NOMO-1 (cell line): Measurements from ENCODE around the gene ATP5PD.

Experiments
- DNase-seq, 2 experiments: peaks; one replicate each; lab custom pipeline; 2025; ENCODE audit not compliant: unreplicated experiment in 2 of 2; lab: John Stamatoyannopoulos, UW

Gene ATP5PD

DNA sequence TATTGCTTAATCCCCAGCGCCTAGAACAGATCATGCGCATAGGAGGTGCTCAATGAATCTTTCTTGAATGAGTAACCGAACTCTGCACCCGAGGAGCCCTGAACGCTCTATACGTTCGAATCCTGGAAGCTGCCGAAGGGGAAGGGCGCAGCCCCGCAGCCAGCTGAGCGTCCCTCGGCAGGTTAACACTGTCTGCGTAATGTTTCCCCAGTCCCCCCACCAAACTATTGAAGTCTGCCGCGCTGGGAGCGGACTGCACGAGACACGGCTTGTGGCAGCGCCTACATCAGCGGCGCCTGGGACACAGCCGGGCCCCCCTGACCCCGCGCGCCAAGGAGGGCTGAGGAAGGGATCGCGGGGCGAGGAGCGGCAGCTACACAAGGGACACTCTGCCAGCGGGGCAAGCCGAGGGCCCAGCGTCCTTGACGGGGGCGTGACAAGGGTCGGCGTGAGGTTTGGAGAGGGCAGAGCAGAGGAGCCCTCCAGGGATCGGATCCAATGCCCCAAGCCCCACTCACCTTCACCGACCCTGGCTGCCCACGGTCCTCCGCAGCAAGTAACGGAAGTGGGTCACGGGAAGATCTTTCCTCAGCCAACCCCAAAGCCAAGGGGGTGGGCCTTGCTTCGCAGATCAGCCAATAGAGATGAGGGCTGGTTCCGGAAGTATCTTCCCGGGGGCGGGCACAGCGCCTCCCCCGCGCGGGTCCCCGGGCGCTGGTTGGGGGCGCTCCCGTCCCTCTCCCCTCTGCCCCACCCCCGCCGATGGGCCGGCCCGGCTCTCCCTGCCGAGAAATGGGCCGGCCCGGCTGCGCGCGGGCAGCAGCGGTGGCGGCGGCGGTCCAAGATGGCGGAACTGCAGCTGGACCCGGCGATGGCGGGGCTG, at the start of gene ATP5PD, which contains the start of gene KCTD2:
Gene ATP5PD (minus strand): TSS at position 563 of the 883 bp plus-strand sequence. CDS start 4,319 bp downstream, outside the sequence.
Gene KCTD2 (plus strand): TSS at position 819 of the 883 bp plus-strand sequence. CDS start 26 bp downstream, at position 845.
- DNase-seq = peak; percentile 94 to 95

DNA sequence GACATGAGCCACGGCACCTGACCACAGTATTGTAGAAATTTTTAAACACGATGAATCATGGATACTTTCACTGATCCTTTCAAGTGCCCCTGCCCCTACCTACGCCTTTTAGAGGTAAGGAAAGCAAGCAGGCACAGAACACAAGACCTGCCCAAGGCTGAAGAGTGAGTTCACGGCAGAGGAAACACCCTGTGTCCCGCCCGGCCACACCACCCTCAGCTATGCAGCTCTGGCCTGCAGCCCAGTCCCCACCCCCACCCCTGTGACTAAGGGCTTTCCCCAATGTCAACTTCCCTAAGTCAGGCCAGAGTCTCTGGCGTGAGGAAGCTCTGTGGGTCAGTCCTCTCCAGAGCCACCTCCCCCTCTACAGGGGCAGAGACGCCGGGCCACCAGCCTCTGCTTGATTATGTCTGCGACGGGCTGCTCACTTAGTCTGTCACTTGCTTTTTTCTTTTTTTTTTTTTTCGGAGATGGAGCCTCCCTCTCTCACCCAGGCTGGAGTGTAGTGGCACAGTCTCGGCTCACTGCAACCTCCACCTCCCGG, 49.4 kb upstream of the ATP5PD start:
- peak; percentile 83 to 88 for DNase-seq

DNA sequence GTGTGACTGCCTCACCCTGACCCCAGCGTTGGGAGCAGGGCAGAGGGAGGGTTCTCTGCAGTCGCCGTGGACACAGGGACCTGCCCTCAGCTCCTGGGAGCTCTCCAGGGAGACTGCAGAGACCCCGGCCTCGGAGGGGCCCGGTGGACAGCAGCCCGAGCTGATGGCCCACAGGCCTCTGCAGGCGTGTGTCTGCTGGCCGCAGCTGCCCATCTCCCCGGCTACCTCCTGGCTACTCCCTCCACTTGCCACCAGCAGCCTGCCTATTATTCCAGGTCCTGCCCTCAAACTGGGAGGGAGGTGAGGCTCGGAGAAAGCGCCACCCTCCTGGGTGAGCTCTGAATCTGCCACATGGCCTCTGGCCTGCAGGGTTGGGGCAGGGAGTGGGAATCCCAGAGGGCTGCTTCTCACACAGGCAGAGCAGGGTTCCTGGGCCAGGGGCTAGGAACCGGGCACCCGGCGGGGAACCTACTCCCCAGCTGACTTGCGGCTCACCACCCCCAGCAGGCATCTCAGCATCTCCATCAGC, 48.2 kb upstream of the ATP5PD start:
- DNase-seq = no peak

DNA sequence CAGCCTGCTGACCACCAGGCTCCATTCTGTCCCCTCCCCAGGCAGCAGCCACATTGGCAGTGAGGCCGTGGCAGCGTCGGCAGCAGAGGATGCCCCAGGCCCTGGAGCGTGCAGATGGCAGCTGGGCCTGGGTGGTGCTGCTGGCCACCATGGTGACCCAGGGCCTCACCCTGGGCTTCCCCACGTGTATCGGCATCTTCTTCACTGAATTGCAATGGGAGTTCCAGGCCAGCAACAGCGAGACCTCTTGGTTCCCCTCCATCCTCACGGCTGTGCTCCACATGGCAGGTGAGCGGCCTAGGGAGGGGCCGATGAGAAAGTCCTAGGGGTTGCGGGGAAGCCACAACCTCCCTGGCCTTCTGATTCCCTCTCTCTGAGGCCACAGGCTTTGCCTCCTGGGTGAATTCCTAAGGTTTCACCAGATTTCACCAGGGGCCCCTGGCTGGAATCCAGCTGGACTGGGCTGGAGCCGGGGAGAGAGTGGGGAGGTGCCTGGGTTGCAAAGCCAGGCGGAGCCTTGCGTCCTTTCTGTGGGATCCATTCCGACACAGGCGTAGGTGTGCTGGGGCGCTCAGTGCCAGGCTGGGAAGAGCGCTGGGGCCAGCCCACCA, 46.9 kb upstream of the ATP5PD start:
- no peak for DNase-seq

DNA sequence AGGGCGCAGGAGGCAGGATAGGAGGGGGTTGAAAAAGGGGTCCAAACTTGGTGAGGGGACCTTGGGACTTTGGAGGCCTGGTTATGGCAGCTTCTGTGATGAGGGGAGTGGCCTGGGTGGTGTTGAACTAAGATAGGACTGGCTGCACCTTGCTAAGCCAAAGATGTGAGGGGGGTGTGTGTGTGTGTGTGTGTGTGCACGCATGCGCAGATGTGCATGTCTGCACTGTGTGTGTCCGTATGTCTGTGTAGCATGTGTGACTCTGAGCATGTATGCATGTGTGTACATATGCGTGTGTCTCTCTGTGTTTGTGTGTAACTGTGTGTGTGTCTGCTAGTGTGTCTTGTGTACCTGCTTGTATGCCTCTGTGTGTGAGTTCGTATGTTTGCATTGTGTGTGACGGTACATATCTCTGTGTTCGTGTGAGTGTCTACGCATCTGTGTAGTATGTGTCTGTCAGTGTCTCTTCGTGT, 45.1 kb upstream of the ATP5PD start:
- no peak for DNase-seq

DNA sequence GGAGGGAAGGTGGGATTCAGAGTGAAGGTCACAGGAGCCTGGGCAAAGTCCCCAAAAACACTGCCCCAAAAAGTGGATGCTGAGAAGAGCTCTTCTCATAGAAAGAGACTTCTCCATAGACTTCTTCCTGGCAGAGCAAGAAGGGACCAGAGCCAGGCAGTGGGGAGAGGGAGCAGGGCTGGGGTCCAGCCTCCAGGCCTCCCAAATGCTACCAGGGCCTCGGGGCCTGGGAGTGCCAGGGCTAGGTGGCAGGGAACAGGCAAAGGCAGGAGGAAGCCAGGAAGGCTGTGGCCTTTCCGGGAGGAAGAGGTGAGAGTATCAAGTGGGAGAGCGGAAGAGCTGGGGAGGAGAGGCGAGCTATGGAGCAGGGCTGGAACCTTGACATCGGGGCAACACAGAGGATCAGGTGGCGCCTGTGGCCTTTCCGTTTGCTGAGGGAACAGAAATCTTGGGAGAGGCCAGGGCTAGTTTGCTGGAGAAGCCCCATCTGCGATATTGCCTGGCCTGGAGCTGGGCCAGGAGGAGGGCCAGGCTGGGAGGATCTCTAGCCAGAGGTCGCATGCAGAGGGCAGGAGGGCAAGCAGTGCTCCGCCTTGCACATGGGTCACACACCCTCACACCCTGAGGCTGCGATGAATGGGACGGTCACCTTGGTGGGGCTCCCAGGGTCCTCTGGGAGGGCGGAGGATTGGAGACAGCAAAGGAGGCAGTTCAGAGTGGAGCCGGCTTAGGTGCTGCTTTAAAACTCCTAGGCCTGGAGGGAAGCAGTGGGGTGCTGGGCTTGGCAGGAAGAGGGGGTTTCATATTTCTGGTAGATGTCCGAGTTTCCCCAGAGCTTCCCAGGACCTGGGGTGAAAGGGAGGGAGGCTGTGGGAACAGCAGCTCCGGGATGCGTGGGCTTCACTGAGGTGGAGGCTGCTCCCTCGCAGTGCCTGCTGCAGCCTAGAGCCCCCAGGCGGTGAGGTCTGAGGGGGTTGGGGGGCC, 44.4 kb upstream of the ATP5PD start:
- no peak for DNase-seq

DNA sequence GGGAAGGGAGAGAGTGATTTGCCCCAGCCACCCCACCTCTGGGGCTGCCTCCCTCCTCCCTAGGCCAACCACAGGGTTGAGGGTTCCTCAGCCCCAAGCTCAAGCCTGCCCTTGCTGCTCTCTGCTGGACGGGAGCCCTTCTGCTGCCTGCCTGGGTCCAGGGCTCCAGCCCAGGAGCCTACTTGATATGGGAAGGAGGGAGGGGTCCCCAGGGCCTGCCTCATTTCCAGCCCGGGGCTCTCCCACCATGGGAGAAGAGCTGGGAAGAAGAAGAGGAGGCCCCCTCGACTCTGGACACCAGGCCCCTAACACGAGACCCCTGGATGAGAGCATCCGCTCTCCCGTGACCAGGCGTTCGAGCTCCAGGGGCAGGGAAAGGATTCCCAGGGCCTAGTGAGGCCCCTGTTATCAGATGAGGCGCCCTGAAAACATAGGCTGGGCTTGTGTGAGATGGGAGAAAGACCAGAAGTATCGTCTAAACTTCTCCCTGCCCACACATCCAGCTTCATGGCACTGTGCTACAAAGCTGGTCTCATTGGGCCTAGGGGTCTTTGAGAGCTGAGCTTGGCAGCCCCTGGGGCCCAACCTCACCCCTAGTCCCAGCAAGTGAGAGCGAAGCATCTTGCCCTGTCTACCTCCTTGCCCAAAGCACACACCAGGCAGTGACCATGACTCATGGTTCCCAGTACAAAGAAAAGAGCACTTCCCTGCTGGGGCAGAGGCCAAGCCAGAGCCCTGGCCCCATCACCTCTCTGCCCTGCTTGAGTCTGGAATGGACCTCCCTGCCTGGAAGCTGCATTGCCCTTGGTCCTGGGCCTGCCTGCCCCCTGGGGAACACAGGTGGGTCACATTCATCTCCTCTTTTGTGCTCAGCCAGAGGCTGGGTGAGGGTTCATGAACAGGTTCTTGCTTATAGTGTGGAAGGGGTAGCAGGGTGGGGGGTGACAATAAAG, 42.0 kb upstream of the ATP5PD start:
- no peak for DNase-seq

DNA sequence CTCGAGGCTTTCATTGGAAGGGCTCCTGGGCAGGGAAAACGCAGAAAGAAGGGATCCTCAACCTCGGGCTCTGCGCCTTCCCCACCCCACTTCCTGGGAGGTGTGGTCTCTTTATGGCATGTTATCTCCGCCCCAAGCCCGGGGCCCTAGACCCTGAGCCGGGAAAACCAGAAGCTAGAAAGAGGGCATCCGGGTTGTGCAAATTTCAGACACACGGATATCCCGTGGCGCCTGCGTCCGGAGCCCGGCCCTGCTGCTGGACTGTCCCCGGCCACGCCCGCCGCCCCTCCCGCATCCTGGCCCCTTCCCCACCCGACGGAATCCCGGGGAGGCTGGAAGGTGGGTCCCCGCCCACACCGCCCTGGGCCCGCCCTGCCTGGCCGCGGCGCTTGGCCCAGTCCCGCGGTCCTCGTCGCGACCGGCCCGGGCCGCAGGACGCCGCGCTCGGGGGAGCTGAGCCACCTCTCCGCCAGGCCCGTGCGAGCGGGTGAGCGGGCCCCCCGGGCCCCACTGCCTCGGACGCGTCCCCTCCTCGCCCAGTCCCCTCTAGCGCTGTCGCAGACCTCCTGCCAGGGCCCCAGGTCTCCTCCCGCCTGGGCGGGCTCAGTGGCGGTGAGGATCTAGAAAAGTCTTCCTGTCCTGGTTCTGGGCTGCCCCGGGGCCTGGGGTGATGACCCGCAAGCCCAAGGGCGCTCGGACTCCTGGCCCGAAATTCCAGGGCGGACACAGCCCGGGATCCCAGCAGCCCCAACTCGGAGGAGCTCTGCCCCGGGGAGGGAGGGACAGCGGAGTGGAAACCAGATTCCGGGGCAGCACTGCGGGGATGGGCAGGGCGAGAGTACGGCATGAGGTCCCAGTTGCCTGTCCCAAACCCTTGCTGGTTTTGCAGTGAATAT, 41.0 kb upstream of the ATP5PD start, which contains the start of gene SLC16A5:
Gene SLC16A5 (plus strand): TSS at position 397 of the 896 bp plus-strand sequence. CDS start 5,683 bp downstream, outside the sequence.
- DNase-seq = peak; percentile 70 to 87

DNA sequence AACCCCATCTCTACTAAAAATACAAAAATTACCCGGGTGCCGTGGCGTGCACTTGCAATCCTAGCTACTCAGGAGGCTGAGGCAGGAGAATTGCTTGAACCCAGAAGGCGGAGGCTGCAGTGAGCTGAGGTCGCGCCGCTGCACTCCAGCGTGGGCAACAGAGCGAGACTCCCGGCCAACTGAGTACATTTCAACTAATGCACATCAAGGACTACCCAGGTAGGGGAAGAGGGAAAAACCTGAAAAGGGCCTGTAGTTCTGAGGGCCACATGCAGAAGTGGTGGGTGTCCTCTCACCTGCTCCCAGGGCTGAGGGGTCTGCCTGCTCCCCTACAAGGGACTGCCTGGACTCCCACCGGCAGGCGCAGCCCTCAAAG, 40.4 kb upstream of the ATP5PD start:
- DNase-seq = no peak

DNA sequence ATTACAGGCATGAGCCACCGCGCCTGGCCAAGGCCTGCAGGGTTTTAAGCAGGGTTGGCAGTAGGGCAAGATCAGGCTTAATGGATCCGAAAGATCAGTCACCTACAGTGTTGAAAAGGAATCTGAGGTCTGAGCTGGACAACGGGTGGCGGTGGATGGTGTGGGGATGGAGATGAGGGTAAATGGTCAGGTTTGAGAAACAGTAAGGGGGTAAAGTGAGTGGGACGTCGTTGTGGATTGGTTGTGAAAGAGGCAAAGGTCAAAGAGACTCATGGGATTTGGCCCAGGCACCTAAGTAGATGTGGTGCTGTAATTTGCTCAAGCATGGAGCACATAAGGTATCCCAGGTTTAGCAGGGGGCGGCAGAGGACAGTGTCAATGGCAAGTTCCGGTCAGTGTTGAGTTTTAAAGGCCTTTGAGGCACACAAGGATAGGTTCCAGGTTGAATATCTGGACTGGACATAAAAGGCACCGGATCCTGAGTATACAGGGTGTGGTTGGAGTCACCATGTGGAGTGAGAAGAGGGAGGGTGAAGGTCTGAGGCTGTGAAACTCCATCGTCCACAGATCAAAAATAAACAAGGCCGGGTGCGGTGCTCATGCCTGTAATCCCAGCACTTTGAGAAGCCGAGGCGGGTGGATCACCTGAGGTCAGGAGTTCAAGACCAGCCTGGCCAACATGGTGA, 39.9 kb upstream of the ATP5PD start:
- DNase-seq = no peak

DNA sequence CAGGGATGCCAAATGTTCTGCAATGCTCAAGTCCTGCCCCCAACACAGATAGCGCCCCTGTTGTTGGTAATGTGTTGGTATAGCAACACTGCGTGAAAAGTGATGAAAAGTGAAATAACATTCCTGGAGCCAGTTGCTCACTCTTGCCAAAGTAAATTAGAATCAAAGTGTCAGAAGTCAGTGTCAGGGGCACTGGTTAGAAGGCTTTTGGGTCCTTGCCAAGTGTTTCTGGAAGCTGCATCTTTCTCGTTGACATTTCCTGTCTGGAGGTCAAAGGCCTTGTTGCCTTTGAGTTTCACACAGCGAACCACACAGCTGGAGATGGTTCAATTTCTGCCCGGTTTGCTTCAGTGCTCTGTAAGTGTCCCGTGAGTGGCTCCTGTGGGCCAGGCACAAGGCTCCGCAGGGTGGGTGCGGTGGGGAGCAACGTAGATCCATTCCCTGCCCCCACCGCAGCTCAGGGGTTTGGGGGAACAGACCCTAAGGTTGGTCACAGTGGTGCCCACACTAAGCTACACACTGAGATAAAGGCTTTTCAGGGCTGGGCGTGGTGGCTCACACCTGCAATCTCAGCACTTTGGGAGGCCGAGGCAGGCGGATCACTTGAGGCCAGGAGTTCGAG, 37.4 kb upstream of the ATP5PD start:
- DNase-seq = no peak

DNA sequence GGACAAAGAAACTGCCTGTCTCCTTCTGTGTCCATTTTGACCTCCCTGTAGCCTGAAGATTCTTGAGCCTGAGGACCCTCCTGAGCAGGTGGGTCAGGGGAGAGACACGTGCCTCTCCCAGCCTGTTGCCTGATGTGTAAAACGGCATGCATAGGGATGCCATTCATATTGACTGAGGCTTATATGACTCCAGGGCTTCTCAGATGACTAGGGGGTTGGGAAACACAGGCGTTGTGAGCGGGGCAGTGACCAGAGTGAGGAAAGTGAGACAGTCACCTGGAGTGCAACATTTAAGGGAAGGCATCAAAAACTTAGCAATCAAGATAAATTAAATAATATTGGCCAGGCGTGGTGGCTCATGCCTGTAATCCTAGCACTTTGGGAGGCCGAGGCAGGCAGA, 35.9 kb upstream of the ATP5PD start:
- DNase-seq = no peak

DNA sequence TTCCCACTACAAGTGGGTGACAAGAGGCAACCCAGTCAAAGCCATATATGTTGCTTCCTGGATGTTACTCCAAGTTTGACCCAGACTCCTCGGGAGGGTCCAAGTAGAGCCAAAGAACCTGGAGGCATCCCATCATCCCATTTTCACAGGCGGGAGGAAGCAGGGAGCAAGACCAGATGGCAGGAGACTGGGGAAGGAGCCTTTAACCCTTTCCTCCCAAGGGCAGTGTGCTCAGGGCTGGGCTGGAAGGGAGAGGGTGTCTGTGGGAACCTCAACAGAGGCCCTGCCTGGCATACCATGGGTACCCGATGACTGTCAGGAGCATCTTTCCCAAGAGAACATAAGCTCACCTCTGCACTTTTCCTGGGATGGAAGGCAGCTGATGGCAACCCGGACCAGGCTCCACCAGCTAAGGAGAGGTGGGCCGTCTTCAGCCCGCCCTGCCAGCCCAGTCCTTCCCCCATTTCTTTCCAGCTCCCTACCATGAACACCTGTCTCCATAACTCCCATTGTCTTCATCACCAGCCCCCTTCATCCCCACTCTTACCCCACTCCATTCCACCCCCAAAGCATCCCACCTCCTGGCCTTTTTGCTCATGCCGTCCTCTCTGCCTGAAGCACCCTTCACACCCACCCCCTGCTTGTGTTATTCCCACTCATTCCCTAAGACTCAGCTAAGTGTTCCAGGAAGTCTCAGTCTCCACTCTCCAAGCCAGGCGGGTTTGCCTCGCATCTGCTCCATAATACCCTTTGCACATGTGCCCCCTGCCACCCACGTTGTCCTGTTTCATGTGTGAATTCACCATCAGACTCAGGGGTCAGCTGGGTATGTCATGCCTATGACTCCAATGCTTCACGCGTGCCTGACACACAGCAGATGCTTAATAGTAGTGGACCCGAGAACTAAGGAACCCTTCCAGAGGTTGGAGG, 35.1 kb upstream of the ATP5PD start:
- no peak for DNase-seq

DNA sequence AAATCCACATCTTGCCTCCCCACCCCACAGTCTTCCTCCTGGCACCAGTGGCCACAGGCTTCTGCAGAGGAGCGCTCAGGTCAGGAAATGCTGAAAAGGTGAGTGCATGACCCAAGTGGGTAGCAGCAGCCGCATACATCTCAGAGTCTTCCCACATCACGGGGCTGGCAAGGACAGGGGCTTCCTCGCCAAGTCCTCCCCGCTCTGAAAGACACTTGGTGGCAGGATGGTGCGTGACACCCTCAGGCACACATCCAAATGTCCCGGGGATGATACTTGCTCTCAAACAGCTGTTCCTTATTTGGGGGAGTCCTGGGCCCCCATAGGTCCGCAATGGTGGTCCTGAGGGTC, 32.2 kb upstream of the ATP5PD start:
- DNase-seq = no peak

DNA sequence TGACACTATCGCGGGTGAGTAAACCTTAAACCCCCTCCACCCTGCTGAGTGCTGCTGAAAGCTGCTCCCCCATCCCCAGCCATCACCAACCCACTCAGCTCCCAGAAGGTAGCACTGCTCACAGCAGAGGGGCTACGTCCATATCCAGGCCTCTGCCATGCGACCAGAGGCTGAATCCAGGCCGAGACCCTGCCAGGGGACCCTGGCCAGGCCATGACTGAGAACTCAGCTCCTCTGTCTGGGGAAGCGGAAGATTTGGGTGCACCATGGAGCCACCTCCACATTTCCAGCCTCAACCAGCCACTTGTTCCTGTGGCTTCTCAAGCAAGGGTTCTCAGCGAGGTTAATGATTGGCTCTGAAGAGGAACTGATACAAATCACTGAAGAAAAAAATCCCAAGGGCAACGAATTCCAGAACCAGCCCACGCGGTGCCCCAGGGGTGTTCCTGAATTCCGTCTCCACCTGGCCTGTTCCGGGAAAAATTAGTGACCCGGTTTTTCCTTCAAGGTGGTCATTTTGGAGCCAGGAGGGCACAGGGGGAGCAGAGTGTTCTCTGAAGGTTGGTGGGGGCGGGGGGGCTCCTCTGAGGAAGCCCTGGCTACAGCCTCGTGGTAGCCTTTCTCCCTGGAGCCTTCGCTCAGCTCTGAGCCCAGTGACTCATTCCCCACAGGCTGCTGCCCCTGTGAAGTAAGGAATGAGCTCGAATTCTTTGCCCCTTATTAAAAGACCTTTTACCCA, 31.7 kb upstream of the ATP5PD start:
- no peak for DNase-seq
